SKM-1 treated with dmso at 0.1 percent for 144 hours (cell line): ENCODE results near the gene PSRC1.
A peak's percentile ranks its signal among the peaks of the same experiment; 100 is the strongest.
"Not testable (repeated sequence)": the region's sequence is repeated elsewhere in the genome, so short reads cannot be mapped to it uniquely, and the experiment has no call there.

ENCODE experiments used
- DNase-seq: peaks from one replicate; lab custom pipeline; 2025; ENCODE audit not compliant: unreplicated experiment; lab: John Stamatoyannopoulos, UW

Gene PSRC1

GRCh38 chr1:109296782-109297181, 13.8 kb upstream of the PSRC1 start:
- DNase-seq = no peak

- DNase-seq = no peak
These were observed 12.9 kb upstream of the PSRC1 start for GRCh38 chr1:109295712-109296415.

GRCh38 chr1:109294481-109294880, 11.5 kb upstream of the PSRC1 start:
- peak; percentile 37 for DNase-seq

- DNase-seq = no peak
These were observed 10.1 kb upstream of the PSRC1 start for GRCh38 chr1:109293026-109293425.

- no peak for DNase-seq
These were observed 9.4 kb upstream of the PSRC1 start for GRCh38 chr1:109292364-109292763.

- DNase-seq = peak; percentile 80
These were observed 8.1 kb upstream of the PSRC1 start for GRCh38 chr1:109290998-109291397.

GRCh38 chr1:109290137-109290536, 7.2 kb upstream of the PSRC1 start:
- DNase-seq = no peak

- DNase-seq = not testable (repeated sequence)
These were observed 3.8 kb upstream of the PSRC1 start for GRCh38 chr1:109286762-109287161.

- no peak for DNase-seq
These were observed 1.0 kb upstream of the PSRC1 start for GRCh38 chr1:109283748-109284600.

GRCh38 chr1:109282497-109282951, 421 bp downstream of the PSRC1 start:
- no peak for DNase-seq

- peak; percentile 46 for DNase-seq
These were observed 1.1 kb downstream of the PSRC1 start for GRCh38 chr1:109281680-109282496.

GRCh38 chr1:109280862-109281261, 2.1 kb downstream of the PSRC1 start:
- no peak for DNase-seq

GRCh38 chr1:109279615-109280278, 3.2 kb downstream of the PSRC1 start:
- DNase-seq = no peak

- peak; percentile 39 for DNase-seq
These were observed 5.3 kb downstream of the PSRC1 start for GRCh38 chr1:109277434-109278204.

GRCh38 chr1:109275706-109276345, 7.1 kb downstream of the PSRC1 start:
- DNase-seq = no peak

GRCh38 chr1:109274533-109275476, 8.1 kb downstream of the PSRC1 start:
- DNase-seq = no peak

- no peak for DNase-seq
These were observed 9.2 kb downstream of the PSRC1 start for GRCh38 chr1:109273570-109274288.
